SK-N-MC (cell line): ENCODE results near the gene POFUT1.

Source experiments
- DNase-seq: peaks from one replicate; pipeline ENCODE4 v3.0.0-alpha.2; 2011; ENCODE audit warnings: low read depth, low spot score
- H3K27ac ChIP-seq: fragments of 200-600 bp; sonication (generic); 2 replicates; pipeline ENCODE4 v1.5.1; 2016; ENCODE audit warnings: mixed run types
- H3K36me3 ChIP-seq: fragments of 200-600 bp; sonication (generic); 2 replicates; pipeline ENCODE4 v1.6.1; 2017; ENCODE audit warnings: antibody characterized with exemption, low read length, mixed read lengths; ENCODE audit not compliant: insufficient read depth
- H3K4me3 ChIP-seq: fragments of 200-600 bp; sonication (generic); 2 replicates; pipeline ENCODE4 v1.5.1; 2016
- H3K9ac ChIP-seq: fragments of 200-600 bp; sonication (generic); 2 replicates; pipeline ENCODE4 v1.8.0; 2017; ENCODE audit warnings: mixed run types, mixed read lengths; ENCODE audit not compliant: insufficient read length
- H3K9me3 ChIP-seq: fragments of 200-600 bp; sonication (generic); 2 replicates; pipeline ENCODE4 v1.6.1; 2017; ENCODE audit warnings: low read depth, mild to moderate bottlenecking, antibody characterized with exemption, low read length, moderate library complexity, mixed read lengths
- EZH2 ChIP-seq: fragments of 200-600 bp; sonication (generic); IDR thresholded peaks from one replicate; pipeline ENCODE4 v1.6.1; 2017; ENCODE audit warnings: antibody characterized with exemption
- FOXP2 ChIP-seq: optimal IDR thresholded peaks from 2 replicates; pipeline ENCODE3; 2011; ENCODE audit warnings: mild to moderate bottlenecking, moderate library complexity; ENCODE audit not compliant: insufficient read depth; ENCODE audit errors: extremely low read length, control extremely low read depth
- POLR2AphosphoS5 ChIP-seq: IDR thresholded peaks from 2 replicates; pipeline ENCODE4 v1.6.1; 2012; ENCODE audit warnings: mild to moderate bottlenecking, low read depth, low read length, borderline replicate concordance

The POFUT1 gene

GRCh38 chr20:32206760-32207625 is 687 bp upstream of the POFUT1 start:
- Histone ChIP-seq H3K36me3 (peaks cover 58% of the 10 kb centered on the region), H3K9ac (peak overlapping the region; percentile 100), H3K4me3 (peak overlapping the region; percentile 99), H3K27ac (peak overlapping the region; percentile 74), H3K9me3 (no peaks in the 10 kb centered on the region)
- no peak for DNase-seq
- TF ChIP-seq EZH2 (no peak), POLR2AphosphoS5 (no peak), FOXP2 (no peak)

GRCh38 chr20:32208499-32209154 is 947 bp downstream of the POFUT1 start:
- DNase-seq, result no peak
- H3K9me3 ChIP-seq, result no peaks in the 10 kb centered on the region
- TF ChIP-seq POLR2AphosphoS5 (no peak), FOXP2 (no peak), EZH2 (no peak)
- peak overlapping the region; percentile 100 for H3K9ac ChIP-seq
- peak overlapping the region; percentile 99 for H3K4me3 ChIP-seq
- H3K36me3 ChIP-seq, result peaks cover 47% of the 10 kb centered on the region
- peak overlapping the region; percentile 2; the same call in 1 of the 2 replicates for H3K27ac ChIP-seq

GRCh38 chr20:32209850-32210605 is 2.3 kb downstream of the POFUT1 start:
- no peak overlapping the region for H3K27ac ChIP-seq
- TF ChIP-seq EZH2, result no peak
- TF ChIP-seq POLR2AphosphoS5, result no peak
- TF ChIP-seq FOXP2, result no peak
- DNase-seq, result no peak
- peak overlapping the region; percentile 100 for H3K9ac ChIP-seq
- peaks cover 42% of the 10 kb centered on the region for H3K36me3 ChIP-seq
- no peaks in the 10 kb centered on the region for H3K9me3 ChIP-seq
- H3K4me3 ChIP-seq, result no peak overlapping the region

GRCh38 chr20:32213870-32214269 is 6.2 kb downstream of the POFUT1 start:
- Histone ChIP-seq H3K27ac (no peak overlapping the region), H3K9ac (no peak overlapping the region), H3K36me3 (peaks cover 80% of the 10 kb centered on the region), H3K4me3 (no peak overlapping the region), H3K9me3 (no peaks in the 10 kb centered on the region)
- no peak for DNase-seq
- TF ChIP-seq POLR2AphosphoS5 (no peak), EZH2 (no peak), FOXP2 (no peak)

- Histone ChIP-seq H3K27ac (no peak overlapping the region), H3K9ac (no peak overlapping the region), H3K4me3 (no peak overlapping the region), H3K9me3 (no peaks in the 10 kb centered on the region), H3K36me3 (peaks cover 80% of the 10 kb centered on the region)
- no peak for TF ChIP-seq EZH2
- TF ChIP-seq POLR2AphosphoS5, result no peak
- TF ChIP-seq FOXP2, result no peak
- no peak for DNase-seq
These were observed 7.5 kb downstream of the POFUT1 start for GRCh38 chr20:32215147-32215546.

- no peak for TF ChIP-seq EZH2
- no peak for TF ChIP-seq FOXP2
- no peak for TF ChIP-seq POLR2AphosphoS5
- H3K9ac ChIP-seq, result no peak overlapping the region
- H3K4me3 ChIP-seq, result no peak overlapping the region
- H3K36me3 ChIP-seq, result peaks cover 76% of the 10 kb centered on the region
- no peak for DNase-seq
- H3K9me3 ChIP-seq, result no peaks in the 10 kb centered on the region
- H3K27ac ChIP-seq, result no peak overlapping the region
These were observed 8.0 kb downstream of the POFUT1 start for GRCh38 chr20:32215729-32216128.

GRCh38 chr20:32216179-32217142 is 8.8 kb downstream of the POFUT1 start:
- H3K36me3 ChIP-seq, result peaks cover 77% of the 10 kb centered on the region
- no peak for TF ChIP-seq FOXP2
- no peak for TF ChIP-seq EZH2
- no peak for TF ChIP-seq POLR2AphosphoS5
- H3K27ac ChIP-seq, result no peak overlapping the region
- no peak for DNase-seq
- no peak overlapping the region for H3K9ac ChIP-seq
- no peaks in the 10 kb centered on the region for H3K9me3 ChIP-seq
- no peak overlapping the region for H3K4me3 ChIP-seq
